HAP-1 (cell line): Measurements from ENCODE around the gene POLR1A.

Experiments
- DNase-seq, 2 experiments: peaks; one replicate each; pipeline ENCODE4 v3.0.0-alpha.2; 2016 to 2020; ENCODE audit warnings: low spot score in 2 of 2
- H3K27me3 ChIP-seq: fragments of 250-450 bp; sonication (Bioruptor Pico); 2 replicates; pipeline ENCODE4 v1.5.1; 2020; ENCODE audit warnings: low read depth, mild to moderate bottlenecking, moderate library complexity
- H3K36me3 ChIP-seq: fragments of 250-450 bp; sonication (Bioruptor Pico); replicated peaks from 2 replicates; pipeline ENCODE4 v1.5.1; 2020; ENCODE audit warnings: mild to moderate bottlenecking
- H3K4me1 ChIP-seq: fragments of 250-450 bp; sonication (Bioruptor Pico); 2 replicates; pipeline ENCODE4 v1.5.1; 2020; ENCODE audit warnings: mild to moderate bottlenecking
- H3K4me3 ChIP-seq: fragments of 250-450 bp; sonication (Bioruptor Pico); 2 replicates; pipeline ENCODE4 v1.5.1; 2020; ENCODE audit warnings: mild to moderate bottlenecking, moderate library complexity
- H3K9me3 ChIP-seq: fragments of 250-450 bp; sonication (Bioruptor Pico); 2 replicates; pipeline ENCODE4 v1.5.1; 2020; ENCODE audit warnings: mild to moderate bottlenecking, moderate library complexity
- in situ Hi-C: fragments of 300-500 bp; cut with MboI; formaldehyde crosslinking; loops from 3 replicates; pipeline ENCODE4 v1.14.3; 2020; ENCODE audit warnings: low sequenced_read_pairs, inconsistent platforms, mixed read lengths

Gene POLR1A

DNA sequence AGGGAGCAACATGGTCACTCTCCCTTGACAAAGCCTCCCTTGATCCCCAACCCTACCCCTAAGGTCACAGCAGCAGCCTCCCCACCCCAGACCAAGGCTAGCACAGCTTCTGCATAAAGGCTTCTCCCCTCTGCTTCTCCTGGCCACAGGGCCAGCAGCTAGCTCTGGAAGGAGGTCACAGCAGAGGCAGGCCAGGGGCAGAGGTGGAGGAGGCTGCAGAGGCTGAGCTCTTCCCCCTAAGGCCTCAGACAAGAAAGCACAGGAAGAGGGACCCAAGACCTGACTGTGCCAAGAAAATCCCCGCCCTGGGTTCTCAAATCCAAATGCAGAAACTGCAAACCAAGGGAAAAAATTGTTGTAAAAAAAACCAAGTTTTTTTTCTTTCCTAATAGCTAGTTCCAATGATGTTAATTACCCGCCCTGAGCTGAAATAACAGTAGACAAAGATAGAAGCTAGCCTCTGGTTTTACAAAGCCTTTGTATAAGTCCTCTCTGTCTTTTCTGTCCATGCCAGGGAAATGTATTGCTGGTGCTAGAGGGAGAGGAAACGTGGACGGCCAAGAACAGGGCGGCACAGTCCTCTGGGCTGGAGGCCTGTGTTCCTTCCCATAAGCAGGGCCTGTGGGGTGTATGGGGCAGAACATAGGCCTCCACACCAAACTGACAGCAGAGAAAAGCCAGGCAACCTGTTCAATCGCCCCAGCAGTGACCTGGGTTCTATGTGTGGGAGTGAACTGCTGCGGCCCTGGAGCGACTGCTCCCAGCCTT, 79.5 kb downstream of the POLR1A start:
- in situ Hi-C loops: loop anchor here (10.0 kb wide), 1 partner anchor 201 kb away; no protein-coding TSS in a partner anchor
- H3K27me3 ChIP-seq: no peaks in the 10 kb centered on the region
- no peak for DNase-seq
- peaks cover 54% of the 10 kb centered on the region for H3K36me3 ChIP-seq
- no peaks in the 10 kb centered on the region for H3K4me1 ChIP-seq
- H3K9me3 ChIP-seq: no peaks in the 10 kb centered on the region
- no peak overlapping the region for H3K4me3 ChIP-seq

DNA sequence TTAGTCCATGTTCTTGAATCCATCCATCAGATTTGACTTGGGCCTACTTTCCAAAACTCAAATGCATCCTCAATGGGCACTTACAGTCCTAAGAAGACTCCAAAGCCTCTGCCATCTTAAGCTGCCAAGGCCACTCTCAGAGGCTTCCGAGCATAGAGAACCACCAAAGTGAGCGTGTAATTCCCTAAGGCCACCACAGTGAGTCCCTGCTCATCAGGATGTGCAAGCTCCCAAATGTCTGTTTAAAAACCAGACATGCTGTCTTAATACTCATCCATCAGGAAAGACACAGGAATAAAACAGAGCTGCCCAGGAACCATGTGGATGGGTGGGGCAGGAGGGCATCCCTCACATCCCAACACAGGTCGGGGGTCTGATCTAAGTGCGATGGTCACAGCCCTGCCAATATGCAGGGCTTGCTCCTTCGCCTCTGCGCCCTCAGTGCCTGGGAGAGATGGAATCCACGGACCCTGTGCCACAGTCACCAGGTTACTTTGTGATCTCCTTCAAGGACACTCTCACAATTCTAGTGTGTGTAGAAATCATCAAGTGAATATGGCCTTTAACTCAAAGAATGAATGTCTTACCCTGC, 80.4 kb downstream of the POLR1A start:
- peaks cover 46% of the 10 kb centered on the region for H3K36me3 ChIP-seq

DNA sequence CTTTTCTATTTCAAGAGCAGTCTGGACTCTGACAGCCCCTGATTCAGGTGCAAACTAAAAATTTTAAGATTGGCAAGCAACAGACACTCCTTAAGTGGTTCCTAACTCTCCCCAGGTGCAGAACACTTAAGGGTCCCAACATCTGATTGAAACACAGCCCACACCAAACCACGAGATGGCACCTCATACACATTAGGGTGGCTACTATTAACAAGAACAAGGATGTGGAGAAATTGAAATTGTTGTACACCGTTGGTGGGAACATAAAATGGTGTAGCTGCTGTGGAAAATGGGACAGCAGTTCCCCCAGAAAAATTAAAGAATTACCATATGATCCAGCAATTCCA, 82.3 kb downstream of the POLR1A start:
- Histone ChIP-seq H3K9me3 (no peaks in the 10 kb centered on the region), H3K36me3 (peaks cover 31% of the 10 kb centered on the region), H3K4me1 (no peaks in the 10 kb centered on the region), H3K4me3 (no peak overlapping the region), H3K27me3 (no peaks in the 10 kb centered on the region)
- in situ Hi-C loops: loop anchor here (10.0 kb wide), 1 partner anchor 199 kb away; no protein-coding TSS in a partner anchor
- DNase-seq: no peak

More for the DNA sequence above, 80.4 kb downstream of the POLR1A start:
- in situ Hi-C loops: loop anchor here (10.0 kb wide), 1 partner anchor 201 kb away; no protein-coding TSS in a partner anchor
- Histone ChIP-seq H3K4me1 (no peaks in the 10 kb centered on the region), H3K9me3 (no peaks in the 10 kb centered on the region), H3K4me3 (no peak overlapping the region), H3K27me3 (no peaks in the 10 kb centered on the region)
- DNase-seq: no peak

DNA sequence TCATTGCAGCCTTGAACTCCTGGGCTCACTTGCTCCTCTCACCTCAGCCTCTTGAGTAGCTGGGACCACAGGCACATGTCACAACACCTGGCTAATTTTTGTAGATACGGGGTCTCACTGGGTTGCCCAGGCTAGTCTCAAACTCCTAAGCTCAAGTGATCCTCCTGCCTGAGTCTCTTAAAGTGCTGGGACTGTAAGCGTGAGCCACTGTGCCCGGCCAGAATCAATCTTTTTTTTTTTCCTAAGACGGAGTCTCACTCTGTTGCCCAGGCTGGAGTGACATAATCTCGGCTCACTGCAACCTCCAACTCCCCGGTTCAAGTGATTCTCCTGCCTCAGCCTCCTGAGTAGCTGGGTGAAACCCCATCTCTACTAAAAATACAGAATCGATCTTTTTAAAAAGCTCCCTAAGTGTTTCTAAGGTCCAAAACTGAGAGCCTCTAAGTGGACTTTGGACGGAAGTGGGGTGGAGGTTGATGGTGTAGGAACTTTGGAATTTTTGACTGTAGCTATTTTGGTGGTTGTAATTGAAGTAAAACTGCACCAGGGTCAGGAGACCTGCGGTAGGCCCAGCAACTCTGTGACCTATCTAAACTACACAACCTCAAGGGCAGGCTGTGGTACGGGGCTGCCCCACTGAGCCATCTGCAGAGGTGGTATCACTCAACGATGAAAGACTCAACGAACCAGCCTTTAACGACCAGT, 82.9 kb downstream of the POLR1A start:
- no peaks in the 10 kb centered on the region for H3K27me3 ChIP-seq
- no peak overlapping the region for H3K4me3 ChIP-seq
- no peaks in the 10 kb centered on the region for H3K4me1 ChIP-seq
- no peak for DNase-seq
- H3K36me3 ChIP-seq: peaks cover 26% of the 10 kb centered on the region
- H3K9me3 ChIP-seq: no peaks in the 10 kb centered on the region
- in situ Hi-C loops: loop anchor here (10.0 kb wide), 1 partner anchor 198 kb away; no protein-coding TSS in a partner anchor

GRCh38 chr2:86021396-86022378, 84.0 kb downstream of the POLR1A start:
- Histone ChIP-seq H3K9me3 (no peaks in the 10 kb centered on the region), H3K4me1 (no peaks in the 10 kb centered on the region), H3K27me3 (no peaks in the 10 kb centered on the region), H3K36me3 (peaks cover 15% of the 10 kb centered on the region), H3K4me3 (no peak overlapping the region)
- in situ Hi-C loops: loop anchor here (10.0 kb wide), 1 partner anchor 197 kb away; no protein-coding TSS in a partner anchor
- no peak for DNase-seq

- H3K4me3 ChIP-seq: no peak overlapping the region
- no peaks in the 10 kb centered on the region for H3K4me1 ChIP-seq
- in situ Hi-C loops: loop anchor here (10.0 kb wide), 1 partner anchor 196 kb away; no protein-coding TSS in a partner anchor
- DNase-seq: no peak
- H3K36me3 ChIP-seq: peaks cover 8% of the 10 kb centered on the region
- H3K9me3 ChIP-seq: no peaks in the 10 kb centered on the region
- no peaks in the 10 kb centered on the region for H3K27me3 ChIP-seq
These were observed 84.7 kb downstream of the POLR1A start for GRCh38 chr2:86020984-86021383.

GRCh38 chr2:86019121-86019520, 86.6 kb downstream of the POLR1A start:
- no peaks in the 10 kb centered on the region for H3K27me3 ChIP-seq
- in situ Hi-C loops: no loop called here
- no peak for DNase-seq

GRCh38 chr2:86017901-86018896, 87.5 kb downstream of the POLR1A start:
- H3K4me1 ChIP-seq: no peaks in the 10 kb centered on the region
- in situ Hi-C loops: no loop called here
- DNase-seq: no peak
- H3K36me3 ChIP-seq: no peaks in the 10 kb centered on the region
- H3K27me3 ChIP-seq: no peaks in the 10 kb centered on the region
- H3K4me3 ChIP-seq: no peak overlapping the region
- no peaks in the 10 kb centered on the region for H3K9me3 ChIP-seq

More at GRCh38 chr2:86019121-86019520, 86.6 kb downstream of the POLR1A start:
- no peaks in the 10 kb centered on the region for H3K4me1 ChIP-seq
- no peaks in the 10 kb centered on the region for H3K36me3 ChIP-seq
- no peaks in the 10 kb centered on the region for H3K9me3 ChIP-seq
- H3K4me3 ChIP-seq: no peak overlapping the region

GRCh38 chr2:86016581-86016980, 89.1 kb downstream of the POLR1A start:
- H3K4me3 ChIP-seq: no peak overlapping the region
- no peak for DNase-seq
- in situ Hi-C loops: no loop called here
- no peaks in the 10 kb centered on the region for H3K9me3 ChIP-seq
- H3K36me3 ChIP-seq: no peaks in the 10 kb centered on the region
- no peaks in the 10 kb centered on the region for H3K27me3 ChIP-seq
- H3K4me1 ChIP-seq: no peaks in the 10 kb centered on the region

GRCh38 chr2:86015699-86016098, 90.0 kb downstream of the POLR1A start:
- no peaks in the 10 kb centered on the region for H3K9me3 ChIP-seq
- no peaks in the 10 kb centered on the region for H3K4me1 ChIP-seq
- no peaks in the 10 kb centered on the region for H3K27me3 ChIP-seq
- in situ Hi-C loops: no loop called here
- no peak overlapping the region for H3K4me3 ChIP-seq
- no peak for DNase-seq
- H3K36me3 ChIP-seq: no peaks in the 10 kb centered on the region

DNA sequence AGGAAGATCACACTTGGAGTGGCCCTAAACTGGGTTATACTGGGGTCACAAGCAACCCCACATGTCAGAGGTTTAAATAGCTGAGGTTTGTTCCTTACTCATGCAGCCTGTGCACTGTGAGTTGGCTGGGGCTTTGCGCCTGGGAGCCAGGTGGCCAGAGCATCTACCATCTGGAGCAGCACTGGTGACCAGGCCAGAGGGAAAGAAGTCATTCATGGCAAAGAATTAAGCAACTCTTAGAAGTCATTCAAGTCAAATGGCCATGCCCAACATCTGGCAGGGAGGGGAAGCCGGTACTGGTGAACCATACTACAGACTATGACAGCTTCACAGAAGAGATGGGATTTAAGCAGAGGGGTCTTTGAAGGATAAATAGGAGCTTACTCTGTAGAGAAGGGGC, 90.7 kb downstream of the POLR1A start:
- Histone ChIP-seq H3K36me3 (no peaks in the 10 kb centered on the region), H3K9me3 (no peaks in the 10 kb centered on the region), H3K27me3 (no peaks in the 10 kb centered on the region), H3K4me1 (no peaks in the 10 kb centered on the region), H3K4me3 (no peak overlapping the region)
- in situ Hi-C loops: no loop called here
- no peak for DNase-seq

- in situ Hi-C loops: no loop called here
- Histone ChIP-seq H3K9me3 (no peaks in the 10 kb centered on the region), H3K27me3 (no peaks in the 10 kb centered on the region), H3K4me3 (no peak overlapping the region), H3K4me1 (no peaks in the 10 kb centered on the region), H3K36me3 (no peaks in the 10 kb centered on the region)
- no peak for DNase-seq
These were observed 91.2 kb downstream of the POLR1A start for GRCh38 chr2:86014493-86014892.
